ENCODE measurements around the gene AATF.

AATF gene

DNA sequence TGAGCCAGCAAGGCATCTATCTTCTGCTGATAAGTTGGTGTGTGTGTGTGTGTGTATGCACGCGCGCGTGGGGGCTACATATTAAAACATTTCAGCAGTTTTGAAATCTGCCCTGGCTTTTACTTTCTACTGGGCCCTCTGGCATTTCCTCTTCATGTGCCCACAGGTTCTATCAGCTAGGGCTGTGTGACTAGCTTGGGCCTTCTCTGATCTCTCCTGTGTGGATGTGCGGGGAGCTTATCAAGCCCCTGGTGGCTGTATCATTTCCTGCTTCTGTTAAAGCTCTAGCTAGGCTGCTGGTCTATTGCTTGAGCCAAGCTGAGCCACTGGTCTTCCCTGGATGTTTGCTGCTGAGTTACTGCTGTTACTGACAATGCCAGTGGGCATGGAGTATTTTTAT, 132.5 kb downstream of the AATF start:
- no peak for DNase-seq (ENCODE audit: low read depth)

DNA sequence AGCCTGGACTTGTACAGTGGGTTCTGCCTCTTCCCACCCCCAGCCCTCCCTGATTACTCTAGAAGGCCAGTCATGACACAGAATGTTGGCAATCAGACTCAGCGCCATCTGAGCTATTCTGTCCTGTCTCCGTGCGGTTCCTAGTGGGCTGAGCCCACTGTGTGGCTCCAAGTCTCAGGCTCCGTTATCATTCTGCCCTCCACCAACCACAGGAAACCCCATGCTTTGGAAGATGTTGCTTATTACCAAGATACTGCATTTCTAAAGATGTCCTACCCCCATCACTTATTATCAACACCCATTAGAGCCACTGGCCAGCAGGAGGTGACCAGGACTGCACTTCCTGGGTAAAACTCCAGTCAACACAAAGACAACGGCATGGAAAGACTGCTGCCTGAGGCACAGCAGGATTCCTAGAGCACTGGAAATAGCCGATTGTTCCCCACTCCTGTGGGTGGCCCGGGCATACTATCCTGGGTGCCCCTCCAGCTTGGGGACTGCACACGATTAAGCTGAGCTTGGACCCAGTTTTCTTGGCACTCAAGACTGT, 133.6 kb downstream of the AATF start:
- DNase-seq (ENCODE audit: low read depth) = no peak

DNA sequence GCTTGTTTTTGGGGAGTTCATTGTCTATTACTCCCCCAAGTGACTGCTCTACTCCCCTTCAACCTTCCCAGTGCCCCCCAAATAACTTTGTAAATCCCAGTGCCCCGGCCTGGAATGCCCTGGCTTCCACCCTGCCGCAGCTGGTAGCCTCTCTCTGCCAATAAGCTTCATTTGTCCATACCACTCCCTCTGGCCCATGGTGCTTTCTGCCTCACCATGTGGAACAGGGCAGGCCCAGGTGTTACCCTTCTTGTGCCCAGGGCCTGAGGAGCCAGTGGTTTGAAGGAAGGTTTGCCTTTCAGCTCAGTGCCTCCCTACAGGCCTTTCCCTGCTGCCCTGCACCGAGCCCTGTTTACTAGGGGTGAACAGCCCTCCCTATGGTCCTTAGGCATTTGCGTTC, 134.2 kb downstream of the AATF start:
- no peak for DNase-seq (ENCODE audit: low read depth)

DNA sequence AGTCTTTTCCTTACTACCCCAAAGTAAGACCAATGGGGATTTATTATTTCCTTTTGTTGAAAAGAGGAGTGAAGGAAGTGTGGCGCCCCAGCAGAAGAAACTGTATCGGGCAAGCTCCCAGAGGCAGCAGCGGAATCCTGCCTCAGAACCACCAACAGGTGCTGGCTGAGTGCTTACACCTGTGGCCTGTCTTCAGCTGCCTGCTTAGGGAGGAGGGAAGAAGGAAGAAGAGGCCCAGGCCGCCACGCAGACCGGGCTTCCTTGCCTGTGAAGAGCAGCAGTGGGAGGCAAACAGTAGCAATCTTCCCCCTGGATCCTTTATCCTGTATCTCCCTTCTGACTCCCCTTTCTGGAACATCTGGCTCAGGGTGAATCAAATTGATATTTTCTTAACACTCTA, 134.7 kb downstream of the AATF start:
- DNase-seq (ENCODE audit: low read depth) = no peak

DNA sequence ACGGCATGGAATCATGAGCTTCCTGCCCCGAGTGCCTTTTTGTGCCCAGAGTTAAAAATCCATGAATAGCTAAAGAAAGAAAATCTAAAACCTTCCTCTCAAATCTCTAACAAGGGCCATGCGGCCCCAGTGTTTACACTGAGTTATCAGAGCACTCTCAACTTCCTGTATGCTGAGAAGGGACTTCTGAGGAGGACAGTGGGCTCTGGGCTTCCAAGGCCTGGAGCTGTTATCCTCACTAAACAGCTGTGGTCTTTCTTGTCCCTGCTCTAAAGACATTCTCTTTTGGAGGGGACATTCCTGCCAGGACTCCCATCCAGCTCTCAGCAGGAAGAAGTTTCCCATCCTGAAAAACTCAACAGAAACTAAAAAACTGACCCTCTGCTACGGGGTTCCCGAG, 135.6 kb downstream of the AATF start:
- DNase-seq (ENCODE audit: low read depth) = no peak

DNA sequence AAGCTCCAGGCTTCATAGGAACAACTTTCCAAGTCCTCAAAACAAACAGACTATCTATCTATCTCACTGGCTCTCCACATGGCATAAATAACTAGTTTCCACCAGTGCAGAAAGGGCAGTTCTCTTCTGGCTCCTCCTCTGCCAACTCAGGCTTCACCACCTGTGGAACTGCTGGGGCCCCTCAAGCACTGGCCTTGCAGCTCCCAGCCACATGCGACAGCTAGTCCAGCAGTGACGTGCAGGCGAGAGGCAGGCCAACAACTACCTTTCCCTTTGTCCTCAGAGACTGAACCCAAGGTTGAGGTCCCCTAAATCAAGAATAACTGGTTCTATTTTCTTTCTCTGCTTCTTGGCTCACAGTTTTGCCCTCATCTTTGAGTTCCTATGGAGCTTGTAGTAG, 137.6 kb downstream of the AATF start:
- no peak for DNase-seq (ENCODE audit: low read depth)

DNA sequence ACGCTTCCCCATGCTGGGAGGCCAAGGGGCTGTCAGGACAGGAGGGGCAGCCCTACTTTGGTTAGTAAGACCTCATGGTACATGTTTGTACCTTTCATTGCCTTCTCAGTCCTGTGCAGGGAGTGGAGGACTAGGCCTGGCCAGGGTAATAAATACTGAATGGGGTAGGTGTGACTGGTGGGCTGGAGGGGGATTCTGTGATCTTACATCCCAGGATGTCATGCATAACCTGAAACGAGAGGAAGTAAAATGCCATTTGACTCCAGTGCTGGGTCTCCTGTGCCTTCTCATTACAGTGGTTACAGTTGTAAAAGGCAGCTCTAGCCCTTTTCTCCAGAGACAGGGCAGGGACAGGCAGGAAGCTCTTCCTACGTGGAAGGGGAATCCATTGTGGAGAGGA, 138.2 kb downstream of the AATF start:
- DNase-seq (ENCODE audit: low read depth) = no peak

DNA sequence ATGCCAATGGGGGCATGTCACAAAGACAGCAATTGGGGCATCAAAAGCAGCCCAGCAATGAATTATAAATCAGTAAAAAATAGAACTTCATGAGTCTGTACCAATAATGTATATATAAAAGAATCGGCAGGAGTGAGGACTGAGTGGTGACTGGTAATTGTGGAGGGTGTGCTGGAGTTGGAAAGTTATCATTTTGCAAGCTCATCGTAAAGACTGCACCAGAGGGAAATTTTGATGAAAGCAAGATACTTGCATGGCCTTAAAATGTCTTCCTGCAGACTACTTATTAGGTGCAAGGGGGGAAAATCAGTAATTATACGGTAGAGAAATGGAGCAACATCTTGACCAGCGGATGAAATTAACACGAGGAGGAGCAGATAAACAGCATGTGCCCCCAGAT, 138.9 kb downstream of the AATF start:
- no peak for DNase-seq (ENCODE audit: low read depth)

DNA sequence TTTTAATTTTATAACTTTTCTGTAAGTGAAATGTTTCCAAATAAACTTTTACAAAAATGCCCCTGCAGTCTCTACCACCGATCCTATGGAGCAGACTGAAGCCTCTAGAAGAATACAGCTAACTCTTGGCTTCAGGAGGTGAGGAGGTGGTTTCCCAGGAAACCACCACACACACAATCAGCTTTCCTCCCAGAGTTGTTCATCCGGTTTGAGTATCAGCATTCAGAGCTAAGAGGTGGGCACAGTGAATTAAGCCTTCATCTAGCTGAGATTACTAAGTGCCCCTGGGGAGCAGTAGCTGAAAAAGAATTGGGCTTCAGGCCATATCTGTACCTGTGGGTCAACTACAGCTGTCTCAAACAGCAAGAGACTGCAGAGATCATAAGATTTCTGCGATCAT, 139.7 kb downstream of the AATF start:
- DNase-seq (ENCODE audit: low read depth) = no peak

DNA sequence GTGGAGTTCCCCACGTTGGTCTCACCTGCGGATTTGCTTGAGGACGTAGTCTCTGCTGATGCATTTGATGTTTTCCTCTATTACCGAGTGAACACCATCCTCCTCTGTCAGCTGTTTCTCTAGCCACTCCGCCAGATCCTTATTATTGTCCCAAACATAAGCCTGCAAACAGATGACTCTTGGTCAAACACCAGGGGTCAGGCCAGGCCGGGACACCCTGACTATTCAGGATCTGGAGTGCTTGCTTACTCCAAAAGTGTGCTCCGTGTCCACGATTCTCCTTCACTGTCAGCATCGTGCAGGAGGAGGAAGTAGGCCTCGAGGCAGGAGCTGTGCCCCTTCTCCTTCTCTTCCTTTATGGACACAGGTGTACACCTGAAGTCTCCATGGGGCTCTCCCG, 140.2 kb downstream of the AATF start:
- no peak for DNase-seq (ENCODE audit: low read depth)

DNA sequence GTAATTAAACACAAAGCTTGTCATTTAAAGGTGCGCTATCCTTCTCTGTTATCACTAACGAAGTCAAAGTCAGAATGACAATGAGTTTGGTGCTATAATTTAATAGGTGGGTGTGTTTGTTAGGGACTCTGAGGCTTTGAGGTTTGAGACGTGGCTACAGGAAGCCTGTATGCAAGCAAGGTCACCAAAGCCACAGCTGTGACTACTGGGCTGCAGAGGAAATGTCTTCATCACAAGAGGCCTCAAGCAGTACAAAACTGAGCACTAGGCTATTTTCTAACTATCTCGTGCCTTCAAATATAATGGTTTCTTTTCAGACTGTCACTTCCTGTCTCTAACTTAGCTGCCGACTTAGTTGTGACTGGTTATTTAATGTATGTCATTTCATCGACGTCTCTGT, 141.2 kb downstream of the AATF start:
- DNase-seq (ENCODE audit: low read depth) = peak; percentile 22

DNA sequence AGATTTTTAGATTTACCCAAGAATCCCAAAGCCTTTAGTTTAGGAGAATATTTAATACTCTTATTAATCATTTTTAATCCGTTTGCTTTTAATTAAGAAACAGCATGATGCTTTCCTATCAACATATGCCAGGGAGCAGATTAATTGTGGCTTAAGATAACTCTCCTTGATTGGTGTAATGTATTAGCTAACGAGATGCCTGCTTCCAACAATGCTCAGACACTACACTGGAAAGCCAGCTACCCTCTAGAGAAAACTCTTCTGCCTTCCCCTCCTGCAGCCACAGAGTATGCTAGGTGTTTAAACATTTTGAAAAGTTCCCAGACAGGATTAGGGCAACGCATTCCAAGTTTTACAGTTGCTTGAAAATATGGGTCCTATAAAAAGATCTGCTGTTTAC, 142.2 kb downstream of the AATF start:
- no peak for DNase-seq (ENCODE audit: low read depth)

DNA sequence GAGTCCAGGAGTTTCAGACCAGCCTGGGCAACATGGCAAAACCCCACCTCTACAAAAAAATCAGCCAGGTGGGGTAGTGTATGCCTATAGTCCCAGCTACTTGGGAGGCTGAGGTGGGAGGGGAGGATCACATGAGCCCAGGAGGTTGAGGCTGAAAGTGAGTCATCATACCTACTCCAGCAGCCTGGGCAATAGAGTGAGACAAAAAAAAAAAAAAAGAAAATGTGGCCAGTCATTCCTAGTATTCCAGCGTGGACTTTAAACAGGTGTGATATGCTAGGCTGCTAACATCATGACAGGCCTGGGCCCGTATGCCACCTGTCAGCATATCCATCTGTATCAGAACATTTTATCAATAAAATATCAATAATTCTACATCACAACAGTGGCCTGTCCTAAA, 143.3 kb downstream of the AATF start:
- no peak for DNase-seq (ENCODE audit: low read depth)

DNA sequence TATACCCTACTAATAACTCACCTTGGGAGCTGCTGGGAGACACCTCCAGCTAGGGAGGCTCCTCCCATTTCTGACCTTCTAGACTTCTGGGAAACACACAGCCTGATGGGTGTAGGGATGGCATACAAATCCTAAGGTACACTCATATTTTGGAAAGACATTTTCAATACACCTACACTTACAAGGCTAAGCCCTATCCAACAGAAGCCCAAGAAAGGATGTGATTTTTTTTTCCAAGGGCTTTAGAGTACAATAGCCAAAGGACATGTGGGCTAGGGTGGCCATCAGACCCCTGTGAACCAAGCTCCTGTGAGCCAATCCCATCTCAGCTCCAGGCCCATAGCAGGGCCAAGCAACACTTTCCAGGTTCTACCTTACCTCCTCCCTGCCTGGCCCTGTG, 143.9 kb downstream of the AATF start:
- no peak for DNase-seq (ENCODE audit: low read depth)

DNA sequence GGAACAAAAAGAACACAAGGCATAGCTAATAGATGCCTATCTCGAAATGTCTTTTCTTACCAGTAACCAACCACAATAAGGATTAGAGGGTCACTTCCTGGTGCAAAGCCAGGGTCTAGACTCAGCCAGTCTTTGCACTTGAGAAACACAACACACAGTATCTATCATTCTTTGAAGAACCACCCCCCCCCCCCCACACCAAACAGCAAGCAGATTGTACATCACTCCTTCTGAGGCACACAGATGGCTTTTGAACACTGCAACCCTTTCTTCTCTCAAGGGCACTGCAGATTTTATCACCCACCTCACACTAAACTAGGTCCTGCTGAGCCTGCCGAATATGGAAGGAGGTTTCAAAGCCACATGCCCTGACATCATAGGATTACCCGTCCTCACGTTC, 145.6 kb downstream of the AATF start:
- no peak for DNase-seq (ENCODE audit: low read depth)

DNA sequence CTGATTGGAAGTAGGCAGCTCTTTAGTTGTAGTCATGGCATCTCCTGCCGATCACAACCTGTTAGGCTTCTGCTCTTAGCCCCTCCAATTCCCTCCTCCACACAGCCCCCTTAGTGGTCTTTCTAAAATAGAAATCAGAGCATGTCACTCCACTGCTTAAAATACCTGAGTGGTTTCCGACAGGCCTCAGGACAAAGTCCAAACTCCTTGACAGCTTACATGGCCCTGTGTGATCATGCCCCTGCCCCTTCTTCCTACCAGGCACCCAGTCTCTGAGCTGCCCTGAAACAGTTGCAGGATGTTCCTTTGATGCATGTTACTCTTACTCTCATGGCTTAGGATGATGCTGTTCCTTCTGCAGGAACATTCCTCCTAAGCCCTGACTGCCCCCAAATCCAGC, 147.3 kb downstream of the AATF start:
- DNase-seq (ENCODE audit: low read depth) = no peak

DNA sequence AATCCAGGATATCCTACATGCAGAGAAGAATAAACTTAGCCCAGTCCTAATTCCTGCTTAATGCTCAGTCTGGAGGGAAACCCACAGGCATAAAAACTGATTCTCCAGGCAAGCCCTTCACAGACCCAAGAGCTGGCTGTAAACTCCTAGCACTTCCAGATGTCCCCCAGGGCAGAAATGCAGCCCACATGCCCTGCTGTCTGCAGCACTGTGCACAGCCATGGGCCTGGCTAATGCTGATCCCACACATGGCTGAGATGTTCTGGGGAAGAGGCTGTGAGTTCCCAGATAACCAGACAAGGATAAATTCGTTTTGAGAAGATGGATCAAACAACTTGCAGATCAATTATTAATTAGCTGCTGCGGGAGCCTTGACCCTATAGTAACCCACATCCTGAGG, 148.4 kb downstream of the AATF start:
- no peak for DNase-seq (ENCODE audit: low read depth)

DNA sequence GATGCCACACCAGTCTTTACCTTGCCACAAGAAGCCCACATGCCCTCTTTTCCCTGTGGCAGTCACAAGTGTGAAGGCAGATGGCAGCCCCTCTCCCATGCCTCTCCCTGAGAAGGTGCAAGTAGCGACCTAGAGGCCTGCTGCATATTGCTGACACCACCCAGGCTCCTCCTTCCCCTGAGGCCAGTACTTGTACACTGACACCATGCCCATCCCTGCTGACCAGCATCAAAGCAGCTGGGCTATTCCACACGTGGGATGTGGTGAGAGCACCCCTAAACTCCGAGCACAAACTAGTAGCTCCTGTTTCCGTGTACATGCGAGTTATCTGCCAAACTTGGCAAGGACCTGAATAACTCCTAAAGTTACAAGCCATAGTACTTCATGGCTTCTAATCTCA, 149.4 kb downstream of the AATF start:
- DNase-seq (ENCODE audit: low read depth) = no peak

DNA sequence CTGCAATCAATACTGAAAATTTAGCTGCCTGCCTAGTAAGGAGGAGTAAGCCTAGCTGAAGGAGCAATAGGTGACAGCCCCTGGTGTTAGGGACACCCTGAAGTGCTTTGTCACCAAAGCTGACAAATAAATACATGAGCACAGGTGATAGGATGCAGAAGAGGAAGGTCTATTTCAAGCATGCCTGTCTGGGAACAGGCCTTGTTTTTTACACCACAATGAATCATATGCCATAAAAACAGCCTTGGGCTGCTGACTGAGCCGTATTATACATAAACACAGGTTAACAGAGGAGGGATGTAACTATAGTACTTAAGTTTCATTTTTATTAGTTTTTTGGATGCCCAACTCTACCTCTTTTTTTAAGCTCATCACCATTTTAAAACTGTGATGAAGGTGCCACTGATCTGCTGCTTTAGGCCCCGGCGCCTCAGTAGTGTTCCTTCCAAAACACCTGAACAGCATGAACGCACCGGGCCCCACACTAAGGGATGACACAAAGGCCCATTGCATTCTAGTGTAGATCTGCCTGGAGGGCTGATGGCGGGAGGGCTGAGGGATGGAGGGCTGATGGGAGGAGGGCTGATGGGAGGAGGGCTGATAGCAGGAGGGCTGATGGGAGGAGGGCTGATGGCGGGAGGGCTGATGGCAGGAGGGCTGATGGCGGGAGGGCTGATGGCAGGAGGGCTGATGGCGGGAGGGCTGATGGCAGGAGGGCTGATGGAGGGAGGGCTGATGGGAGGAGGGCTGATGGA, 150.3 kb downstream of the AATF start:
- DNase-seq (ENCODE audit: low read depth) = no peak

DNA sequence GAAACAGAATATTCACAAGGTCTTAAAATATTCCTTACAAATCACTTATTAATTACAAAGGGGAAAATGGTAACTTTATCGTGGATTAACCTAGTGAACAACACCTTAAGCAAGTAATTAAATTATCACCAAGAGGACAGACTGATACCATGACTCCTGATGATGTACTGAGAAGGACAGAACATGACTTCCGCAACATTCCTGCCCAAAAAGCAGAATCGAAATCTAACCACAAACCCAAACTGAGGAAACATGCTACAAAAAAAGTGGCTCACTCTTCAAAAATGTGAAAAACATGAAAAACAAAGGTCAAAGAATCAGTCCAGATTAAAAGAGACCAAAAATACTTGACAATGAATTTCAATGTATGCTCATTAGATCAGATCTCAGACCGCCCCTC, 151.5 kb downstream of the AATF start:
- DNase-seq (ENCODE audit: low read depth) = no peak

DNA sequence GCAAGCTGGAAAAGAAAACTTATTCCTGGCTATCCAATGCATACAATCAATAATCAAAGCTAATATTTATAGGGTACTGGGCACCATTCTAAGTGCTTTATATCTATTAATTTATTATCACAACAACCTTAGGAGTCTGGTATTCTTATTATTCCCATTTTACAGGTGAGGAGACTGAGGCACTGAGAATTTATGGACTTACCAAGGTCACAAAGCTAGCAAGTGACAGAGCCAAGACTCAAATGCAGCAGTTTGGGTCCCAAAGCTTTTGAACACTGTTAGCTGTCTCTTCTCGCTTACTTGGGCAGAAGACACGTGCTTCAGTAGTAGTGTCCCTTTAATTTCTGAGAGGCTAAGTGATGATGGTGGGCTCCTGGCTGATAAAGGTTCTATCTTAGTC, 152.6 kb downstream of the AATF start:
- no peak for DNase-seq (ENCODE audit: low read depth)

DNA sequence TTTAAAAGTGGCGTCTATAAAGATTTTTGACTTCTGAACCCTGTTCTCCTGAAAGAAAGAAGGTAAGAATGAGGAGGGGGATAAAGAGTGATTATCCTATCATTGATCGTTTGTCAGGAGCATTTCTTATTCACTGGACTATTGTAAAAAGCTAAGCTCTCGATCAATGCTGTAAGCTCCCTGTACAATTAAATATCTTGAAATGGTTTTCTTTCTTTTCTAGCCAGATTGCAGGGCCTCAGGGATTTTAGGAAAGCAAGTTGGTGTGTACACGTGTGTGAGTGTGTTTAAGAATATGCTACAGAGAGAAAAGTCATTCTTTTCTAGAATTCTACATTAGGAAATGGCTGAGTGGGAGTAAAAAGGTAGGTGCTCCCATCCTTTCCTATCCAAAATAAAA, 154.5 kb downstream of the AATF start:
- DNase-seq (ENCODE audit: low read depth) = no peak

DNA sequence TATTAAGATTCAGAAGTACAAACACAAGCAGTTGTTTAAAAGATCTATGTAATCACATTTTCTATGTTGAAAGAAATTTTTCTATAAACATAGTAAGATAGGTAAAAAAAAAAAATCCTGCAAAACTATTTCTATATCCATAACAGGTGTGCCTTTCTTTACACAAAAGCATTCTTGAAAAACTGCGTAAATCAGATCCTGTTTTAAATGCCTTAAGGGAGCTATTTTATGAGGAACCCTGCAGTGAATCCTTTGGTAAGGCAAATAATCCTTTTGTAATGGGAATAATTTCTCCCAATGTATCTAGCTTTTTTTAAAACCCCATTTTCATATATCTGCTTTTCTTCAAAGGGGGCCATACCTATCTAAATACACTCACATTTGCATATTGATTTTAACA, 157.3 kb downstream of the AATF start:
- DNase-seq (ENCODE audit: low read depth) = no peak

Data from activated T-cell treated with anti-CD3 and anti-CD28 coated beads for 24 hours (primary cell).